Suppressor macrophage treated with lipopolysaccharide for 1 hour (primary cell): ENCODE data around the gene GBP6.
A peak's percentile ranks its signal among the peaks of the same experiment; 100 is the strongest.
"Not testable (repeated sequence)": the region's sequence is repeated elsewhere in the genome, so short reads cannot be mapped to it uniquely, and the experiment has no call there.

Experiments used
- DNase-seq, 3 donors: peaks; one replicate each; pipeline ENCODE4 v3.0.0-alpha.2; 2020 to 2022

Gene GBP6, protein sequence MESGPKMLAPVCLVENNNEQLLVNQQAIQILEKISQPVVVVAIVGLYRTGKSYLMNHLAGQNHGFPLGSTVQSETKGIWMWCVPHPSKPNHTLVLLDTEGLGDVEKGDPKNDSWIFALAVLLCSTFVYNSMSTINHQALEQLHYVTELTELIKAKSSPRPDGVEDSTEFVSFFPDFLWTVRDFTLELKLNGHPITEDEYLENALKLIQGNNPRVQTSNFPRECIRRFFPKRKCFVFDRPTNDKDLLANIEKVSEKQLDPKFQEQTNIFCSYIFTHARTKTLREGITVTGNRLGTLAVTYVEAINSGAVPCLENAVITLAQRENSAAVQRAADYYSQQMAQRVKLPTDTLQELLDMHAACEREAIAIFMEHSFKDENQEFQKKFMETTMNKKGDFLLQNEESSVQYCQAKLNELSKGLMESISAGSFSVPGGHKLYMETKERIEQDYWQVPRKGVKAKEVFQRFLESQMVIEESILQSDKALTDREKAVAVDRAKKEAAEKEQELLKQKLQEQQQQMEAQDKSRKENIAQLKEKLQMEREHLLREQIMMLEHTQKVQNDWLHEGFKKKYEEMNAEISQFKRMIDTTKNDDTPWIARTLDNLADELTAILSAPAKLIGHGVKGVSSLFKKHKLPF

DNA sequence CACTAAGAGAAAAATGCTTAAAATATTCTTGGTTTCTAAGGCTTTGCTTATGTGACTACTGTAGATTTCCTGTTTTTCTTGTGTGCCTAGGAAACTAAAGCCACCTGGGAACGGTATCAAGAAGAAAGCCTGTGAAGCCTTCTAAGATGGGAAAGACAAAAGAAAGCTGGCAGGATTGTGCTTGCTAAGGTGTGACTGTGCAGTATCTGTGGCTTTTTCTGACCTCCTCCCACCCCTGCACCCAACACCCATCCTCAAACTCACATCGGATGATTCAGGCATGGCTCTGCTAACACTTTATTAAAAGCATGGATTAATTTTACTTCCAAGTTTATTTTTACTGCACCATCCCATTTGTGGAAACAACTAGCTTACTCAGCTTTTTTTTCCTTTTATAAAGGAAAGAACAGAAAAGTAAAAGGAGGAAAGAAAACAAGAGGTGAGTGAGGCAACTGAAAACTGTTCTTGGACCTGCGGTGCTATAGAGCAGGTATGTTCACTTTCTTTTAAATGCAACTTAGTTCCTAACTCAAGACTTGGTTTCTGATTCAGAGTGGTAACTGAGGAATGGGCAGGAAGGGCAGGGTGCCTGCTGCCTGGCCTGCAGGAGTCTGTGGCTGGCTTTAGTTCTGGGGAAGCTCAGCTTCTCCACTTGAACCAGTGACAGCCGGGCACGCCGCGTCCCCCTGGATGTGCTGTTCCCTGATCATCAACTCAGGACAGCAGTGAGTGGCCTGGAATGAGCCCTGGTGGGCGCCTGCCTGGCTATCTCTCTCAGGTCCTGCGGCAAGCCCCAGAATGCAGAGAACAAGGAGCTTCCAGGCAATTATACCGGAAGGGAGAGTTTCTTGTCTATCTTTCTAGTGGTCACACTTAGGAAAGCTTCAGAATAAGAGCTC is at the start of gene GBP6:
Gene GBP6, plus strand, starts transcription at position 422 of the 899 bp plus-strand sequence. CDS start 4,493 bp downstream, outside the sequence.
- DNase-seq: no peak

DNA sequence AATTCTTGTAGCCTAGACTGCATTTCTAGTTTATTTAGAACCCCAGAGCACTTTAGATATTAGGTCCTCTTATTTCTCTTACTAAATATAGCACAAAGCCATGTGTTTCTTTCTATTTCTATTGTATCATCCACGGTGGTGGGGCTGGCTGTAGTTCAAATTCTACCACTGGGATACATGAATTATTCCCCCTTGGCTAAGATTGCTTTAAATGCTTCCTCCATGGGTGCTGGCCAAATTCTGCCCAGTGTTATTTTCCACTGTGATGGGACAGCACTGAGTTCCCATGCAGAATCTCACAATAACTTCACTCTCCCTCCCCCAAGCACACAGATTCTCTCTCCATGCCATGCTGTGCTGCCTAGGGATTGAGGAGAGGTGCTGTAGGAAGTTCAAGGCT is 41.5 kb upstream of the GBP6 start:
- no peak for DNase-seq

DNA sequence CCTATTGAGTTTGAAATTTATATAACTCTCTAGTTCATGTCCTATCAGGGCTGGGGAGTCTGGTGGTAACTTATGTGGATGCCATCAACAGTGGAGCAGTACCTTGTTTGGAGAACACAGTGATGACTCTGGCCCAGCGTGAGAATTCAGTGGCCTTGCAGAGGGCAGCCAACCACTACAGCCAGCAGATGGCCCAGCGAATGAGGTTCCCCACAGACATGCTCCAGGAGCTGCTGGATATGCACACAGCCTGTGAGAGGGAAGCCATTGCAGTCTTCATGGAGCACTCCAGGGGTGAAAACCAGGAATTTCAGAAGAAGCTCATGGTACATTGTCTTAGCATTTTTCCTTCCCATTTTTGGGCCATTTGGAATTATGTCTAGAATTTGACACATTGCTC is 32.0 kb upstream of the GBP6 start:
- no peak for DNase-seq

DNA sequence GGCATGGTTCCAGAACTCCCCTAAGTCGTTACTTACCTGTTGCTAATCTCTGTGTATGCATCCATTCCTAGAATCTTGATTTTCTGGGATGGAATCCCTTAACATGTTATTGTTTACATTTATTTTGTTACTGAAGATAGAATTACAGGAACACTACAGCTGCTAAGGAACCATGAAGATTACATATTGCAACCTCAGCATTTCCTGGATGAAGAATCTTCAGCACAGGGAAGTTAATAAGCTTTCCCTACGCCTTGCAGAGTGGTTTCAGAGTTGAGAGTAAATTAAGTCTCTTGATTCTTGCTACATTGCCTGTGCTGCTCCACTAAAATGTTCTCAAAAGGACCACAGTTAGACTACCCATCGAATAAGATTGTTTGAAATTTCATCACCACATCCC is 31.4 kb upstream of the GBP6 start:
- DNase-seq: no peak

DNA sequence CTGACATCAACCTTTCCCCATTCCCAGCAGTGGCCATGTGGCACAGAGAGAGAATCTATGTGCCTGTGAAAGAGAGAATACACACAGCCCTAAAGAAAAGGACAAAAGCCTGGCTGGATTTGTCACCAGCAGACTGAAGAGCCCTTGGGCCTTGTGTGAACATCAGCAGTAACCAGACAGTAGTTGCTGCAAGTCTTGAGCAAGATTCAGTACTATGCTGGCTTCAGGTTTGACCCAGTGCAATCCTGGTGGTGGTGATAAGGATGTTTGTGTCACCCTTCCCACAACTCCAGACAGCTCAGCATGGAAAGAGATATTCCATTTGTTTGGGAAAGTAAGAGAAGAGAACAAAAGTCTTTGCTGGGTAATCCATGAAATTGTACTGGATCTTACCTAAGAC is 28.4 kb upstream of the GBP6 start:
- no peak for DNase-seq

DNA sequence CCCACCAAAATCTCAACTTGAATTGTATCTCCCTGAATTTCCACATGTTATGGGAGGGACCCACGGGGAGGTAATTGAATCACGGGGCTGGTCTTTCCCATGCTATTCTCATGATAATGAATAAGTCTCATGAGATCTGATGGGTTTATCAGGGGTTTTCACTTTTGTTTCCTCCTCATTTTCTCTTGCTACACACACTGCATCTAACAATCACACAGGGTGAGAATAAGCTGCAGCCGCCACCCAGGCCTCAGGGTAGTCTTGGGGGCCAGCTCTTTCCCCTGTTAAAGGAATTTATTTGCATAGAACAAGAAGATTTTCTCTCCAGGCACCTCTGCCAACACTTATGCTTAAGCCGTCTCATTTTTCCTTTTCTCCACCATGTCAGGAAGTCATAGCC is 26.0 kb upstream of the GBP6 start:
- peak in 2 of 3 donors; percentile 12 to 37 for DNase-seq

DNA sequence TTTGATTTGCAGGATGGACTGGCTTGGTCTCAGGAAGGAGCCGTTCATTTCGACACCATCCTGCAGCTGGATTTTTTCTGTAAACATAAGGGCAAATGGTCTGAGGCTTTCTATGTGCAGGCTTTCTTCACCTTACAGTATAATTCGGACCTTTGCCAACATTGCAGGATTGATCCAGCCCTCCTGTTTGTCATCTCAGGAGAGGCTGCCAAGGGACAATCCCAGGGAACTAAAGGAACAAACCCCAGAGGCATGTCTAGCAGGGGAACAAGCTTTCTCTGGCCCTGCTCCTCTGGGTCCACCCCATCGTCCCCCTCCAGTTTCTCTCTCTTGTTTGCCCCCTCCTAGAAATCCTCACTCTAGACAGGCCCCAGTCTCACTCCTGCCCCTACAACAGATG is 24.8 kb upstream of the GBP6 start:
- DNase-seq: no peak

DNA sequence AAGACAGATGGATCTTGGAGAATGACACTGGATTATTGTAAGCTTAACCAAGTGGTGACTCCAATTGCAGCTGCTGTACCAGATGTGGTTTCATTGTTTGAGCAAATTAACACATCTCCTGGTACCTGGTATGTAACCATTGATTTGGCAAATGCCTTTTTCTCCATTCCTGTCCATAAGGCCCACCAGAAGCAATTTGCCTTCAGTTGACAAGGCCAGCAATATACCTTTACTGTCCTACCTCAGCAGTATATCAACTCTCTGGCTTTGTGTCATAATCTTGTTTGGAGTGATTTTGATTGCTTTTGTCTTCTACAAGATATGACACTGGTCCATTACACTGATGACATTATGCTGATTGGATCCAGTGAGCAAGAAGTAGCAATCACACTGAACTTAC is 18.4 kb upstream of the GBP6 start:
- not testable (repeated sequence) for DNase-seq

DNA sequence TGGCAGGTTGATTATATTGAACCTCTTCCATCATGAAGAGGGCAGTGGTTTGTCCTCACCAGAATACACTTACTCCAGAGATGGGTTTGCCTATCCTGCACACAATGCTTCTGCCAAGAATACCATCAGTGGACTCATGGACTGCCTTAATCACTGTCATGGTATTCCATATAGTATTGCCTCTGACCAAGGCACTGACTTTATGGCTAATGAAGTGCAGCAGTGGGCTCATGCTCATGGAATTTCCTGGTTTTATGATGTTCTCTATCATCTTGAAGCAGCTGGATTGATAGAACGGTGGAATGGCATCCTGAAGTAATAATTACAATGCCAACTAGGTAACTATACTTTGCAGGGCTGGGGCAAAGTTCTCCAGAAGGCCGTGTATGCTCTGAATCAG is 16.6 kb upstream of the GBP6 start:
- DNase-seq: no peak

DNA sequence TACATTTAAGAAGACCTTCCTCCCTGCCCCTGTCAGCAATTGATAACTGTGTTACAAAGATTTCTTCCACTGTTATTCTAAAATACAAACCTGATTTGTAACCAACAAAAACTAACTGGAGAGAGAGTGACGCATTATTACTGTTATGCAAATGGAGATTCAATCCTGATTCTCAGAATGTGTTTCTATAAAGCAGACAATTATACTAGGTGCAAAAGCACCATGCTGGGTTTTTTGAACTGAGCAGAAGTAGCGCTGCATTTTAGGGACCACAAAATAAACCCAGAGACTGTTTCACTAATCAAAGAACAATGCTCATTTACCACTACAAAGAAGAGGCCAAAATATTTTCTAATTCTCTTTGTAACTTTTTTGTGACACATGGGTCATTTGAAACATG is 13.6 kb upstream of the GBP6 start:
- no peak for DNase-seq

DNA sequence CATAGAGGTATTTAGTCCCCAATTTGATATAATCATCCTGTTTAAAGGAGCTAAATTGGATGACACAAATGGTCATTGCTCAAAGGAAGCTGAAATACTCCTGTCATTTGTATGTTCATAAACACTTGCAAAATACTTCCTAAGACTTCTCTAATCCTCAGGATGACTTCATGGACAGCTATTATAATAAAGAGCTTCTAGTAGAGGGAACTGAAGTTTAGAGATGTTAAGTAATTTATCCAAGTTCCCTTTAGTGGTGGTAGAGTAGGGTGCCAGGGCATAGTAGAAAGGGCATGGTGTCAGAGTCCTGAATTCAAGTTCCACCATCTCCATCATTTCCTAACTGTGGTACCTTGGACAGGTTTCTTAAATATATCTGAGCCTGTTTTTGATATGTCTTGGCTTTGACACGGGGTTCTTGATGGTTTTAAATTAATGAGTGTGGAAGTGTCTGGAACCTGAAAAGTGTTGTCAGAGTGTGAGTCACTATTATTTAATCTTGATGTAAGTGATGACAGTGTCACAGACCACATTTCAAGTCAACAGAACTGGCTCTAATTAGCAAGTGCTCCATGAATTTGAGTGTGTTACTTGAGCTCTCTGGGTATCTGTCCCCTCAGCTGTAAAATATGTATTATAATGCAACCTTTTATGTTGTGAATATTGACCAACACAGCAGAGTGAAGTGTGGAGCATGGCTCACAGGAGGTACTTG is 12.1 kb upstream of the GBP6 start:
- DNase-seq: peak; percentile 59 to 90 (median 88)

DNA sequence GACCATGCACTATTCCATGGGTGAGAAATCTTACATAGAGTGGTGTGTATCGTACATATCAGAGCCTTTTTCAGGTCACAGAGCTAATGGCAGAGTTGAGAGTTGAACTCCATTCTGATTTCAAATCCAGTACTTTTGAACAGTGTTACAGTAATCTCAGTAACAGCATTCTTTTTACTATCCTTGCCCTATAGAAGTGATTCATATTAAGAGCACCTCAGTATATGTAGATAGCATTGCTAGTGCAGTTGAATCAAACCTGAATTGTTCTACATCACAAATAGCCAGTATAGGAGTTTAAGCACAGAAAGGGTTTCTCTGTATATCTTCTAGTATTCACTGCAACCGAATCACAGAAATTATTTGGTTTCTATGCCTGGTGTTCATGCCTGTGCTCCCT is 11.4 kb upstream of the GBP6 start:
- DNase-seq: no peak

DNA sequence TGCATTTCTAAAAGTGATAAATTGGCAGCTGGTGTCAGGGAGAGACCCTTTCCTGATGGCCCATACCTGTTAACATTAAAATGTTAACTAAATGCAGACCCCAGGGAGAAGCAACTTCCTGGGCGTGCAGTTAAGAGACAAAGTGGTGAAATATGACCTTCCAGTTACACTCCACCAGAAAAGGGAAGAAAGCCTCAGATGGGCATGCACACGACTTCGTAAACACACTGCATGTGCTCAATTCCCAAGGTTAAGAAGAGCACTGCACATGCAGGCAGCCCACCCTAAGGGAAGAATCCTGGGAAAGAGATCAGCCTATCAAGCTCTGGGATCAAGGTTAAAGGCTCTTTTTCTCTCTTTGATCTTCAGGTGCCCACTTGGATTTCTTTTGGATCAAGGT is 9.7 kb upstream of the GBP6 start:
- DNase-seq: peak; percentile 41 to 52 (median 49)

DNA sequence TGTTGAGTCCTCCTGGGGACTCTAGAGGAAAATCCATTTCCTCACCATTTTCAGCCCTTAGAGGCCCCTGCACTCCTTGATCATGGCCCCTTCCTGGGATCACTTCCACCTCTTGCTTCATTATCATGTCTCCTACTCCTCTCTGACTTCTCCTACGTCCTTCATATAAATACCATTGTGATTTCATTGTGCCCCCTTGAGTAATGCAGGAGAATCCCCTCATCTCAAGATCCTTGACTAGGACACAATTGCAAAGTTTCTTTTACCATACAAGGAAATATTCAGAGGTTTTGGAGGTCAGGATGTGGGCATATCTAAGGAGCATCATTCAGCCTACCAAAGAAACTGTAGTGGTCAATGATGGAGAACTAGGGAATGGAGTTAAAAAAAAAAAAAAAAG is 8.8 kb upstream of the GBP6 start:
- DNase-seq: peak; percentile 32 to 61 (median 45)

DNA sequence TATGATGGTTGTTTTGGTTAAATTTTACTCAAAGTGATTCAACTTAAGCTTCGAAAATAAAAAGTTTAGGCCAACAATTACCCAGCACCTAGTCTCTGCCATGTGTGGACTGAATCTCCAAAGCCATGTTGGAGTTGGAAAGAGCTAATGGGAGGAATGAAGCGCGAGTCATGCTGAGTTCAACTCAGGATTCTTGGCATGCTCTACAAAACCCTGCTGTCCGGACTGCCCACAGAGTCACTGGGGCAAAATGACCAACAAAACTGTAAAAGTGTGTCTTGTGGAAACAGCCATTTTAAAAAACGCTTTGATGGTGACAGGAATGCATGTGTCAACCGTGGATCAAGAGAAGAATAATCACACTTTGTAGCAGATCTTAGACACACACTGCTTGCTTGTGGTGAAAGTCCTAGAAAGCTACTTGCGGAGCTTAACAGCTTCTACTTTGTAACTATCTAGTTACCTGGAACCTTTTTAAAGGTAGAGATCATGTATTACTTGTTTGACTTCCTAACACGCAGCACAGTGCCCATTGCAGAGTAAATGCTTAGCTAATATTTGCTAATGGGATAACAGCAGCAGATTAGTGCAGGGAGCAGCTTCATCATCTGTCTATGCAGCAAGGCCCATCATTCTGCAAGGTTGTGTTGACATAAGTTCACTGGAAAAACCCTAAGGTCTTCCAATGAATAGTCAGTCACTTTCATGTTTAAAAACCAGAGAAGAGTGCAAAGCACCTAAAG is 7.0 kb upstream of the GBP6 start:
- DNase-seq: peak in 2 of 3 donors; percentile 6 to 28

DNA sequence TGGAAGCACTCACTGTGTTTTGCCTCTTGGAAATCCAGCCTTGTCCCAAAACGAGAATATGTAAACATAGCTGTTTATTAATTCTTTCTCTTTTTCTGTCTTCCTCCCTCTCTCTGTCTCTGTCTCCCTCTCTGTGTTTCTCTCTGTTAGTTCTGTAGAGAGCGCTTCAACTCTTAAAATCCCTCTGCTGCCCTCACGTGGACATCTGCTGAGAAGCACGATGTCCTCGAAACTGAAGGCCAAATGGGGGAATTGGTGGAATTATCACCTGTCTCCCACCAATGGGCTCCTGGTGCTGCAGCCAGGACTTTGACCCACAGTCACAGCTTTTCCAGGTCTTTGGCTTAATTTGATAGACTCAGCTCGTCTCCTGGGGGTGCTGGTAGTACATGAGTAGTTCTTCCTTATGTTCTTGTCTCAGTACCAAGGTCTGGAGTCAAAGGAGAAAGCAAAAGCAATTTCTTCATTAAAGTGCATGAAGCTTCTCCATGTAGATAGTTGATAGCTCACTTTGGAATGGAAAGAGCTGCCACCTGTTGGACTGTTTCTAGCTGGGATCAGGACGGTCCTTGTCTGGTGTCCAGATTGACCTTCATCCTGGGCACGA is 5.5 kb upstream of the GBP6 start:
- peak; percentile 87 to 90 (median 90) for DNase-seq

DNA sequence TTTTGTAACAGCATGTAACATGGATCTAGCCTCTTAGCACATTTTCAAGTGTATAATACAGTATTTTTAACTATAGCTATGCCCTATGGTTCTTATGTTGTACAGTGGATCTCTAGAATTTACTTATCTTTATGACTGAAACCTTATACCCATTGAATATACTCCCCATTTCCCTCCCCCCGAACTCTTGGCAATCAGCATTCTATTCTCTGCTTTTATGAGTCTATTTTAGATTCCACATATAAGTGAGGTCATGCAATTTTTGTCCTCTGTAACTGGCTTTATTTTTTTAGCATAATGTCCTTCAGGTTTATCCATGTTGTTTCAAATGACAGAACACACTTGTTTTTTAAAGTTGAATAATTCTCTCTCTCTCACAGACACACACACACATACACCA is 3.1 kb upstream of the GBP6 start:
- no peak for DNase-seq

DNA sequence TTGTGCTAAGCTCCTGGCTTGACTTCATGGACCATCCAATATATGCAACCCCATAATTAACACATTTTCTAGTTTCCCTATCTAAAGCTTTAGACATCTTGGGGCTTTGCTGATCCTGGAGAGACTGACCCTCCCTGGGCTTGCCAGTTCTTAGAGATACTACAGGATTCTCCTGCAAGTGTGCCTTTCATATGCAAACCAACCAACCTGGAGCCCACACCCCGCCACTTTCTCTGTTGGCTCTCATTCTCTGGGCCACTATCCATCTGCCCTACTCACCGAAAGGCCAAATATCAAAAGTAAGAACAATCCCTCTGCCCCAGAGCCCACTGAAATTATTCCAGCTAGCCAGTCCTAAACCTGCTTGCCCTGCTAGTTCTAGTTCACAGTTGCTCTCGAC is 2.2 kb upstream of the GBP6 start:
- no peak for DNase-seq

DNA sequence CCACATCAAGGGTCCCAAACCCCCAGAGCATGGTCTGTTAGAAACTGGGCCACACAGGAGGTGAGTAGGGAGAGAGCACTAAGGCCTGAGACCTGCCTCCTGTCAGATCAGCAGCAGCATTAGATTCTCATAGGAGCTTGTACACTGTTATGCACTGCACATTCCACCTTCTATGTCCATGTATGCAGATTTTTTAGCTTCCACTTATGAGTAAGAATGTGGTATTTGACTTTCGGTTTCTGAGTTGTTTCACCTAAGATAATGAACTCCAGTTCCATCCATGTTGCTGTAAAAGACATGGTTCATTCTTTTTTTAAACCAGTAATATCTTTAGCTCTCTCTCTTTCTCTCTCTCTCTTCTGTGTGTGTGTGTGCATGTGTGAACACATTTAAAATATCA is 663 bp upstream of the GBP6 start:
- DNase-seq: no peak

DNA sequence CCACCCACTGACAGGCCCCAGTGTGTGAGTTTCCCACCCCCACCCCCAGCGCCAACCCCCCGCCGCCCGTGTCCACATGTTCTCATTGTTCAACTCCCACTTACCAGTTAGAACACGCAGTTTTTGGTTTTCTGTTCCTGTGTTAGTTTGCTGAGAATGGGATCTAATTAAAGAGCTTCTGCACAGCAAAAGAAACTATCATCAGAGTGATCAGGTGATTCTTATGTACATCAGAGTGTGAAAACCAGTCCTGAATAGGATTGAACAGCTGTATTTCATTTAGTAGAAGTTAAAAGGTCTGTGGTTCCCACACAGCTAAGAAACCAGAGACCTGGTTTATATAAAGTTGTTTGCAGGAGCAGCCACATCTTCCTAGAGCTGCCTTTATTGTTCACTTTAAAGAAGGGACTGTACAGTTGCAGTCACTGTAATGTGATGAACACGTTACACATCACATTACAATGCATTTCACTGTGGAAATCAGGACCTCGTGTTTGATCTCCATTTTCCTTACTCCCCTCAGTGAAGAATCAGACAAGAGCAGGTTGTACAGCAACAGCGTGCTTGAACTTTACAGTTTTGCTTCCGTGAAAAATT is 1.2 kb downstream of the GBP6 start:
- no peak for DNase-seq

DNA sequence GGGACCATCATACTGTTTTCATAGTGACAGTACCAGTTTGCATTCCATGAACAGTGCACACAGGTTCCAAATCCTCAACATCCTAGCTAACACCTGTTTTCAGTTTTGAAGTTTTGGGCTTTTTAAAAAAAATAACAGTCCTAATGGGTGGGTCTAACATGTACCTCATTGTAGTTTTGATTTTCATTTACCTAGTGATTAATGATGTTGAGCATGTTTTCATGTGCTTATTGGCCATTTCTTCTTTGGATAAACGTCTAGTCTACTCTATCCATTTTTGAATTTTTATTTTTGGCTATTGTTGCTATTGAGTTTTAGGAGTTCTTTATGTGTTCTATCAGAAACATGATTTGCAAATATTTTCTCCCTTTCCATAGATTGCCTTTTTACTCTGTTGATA is 3.4 kb downstream of the GBP6 start:
- no peak for DNase-seq
